ENCODE data around the gene RBM39. TPM values are rescaled to one million over a fixed set of nuclear protein-coding genes. Genes with fewer than 3 reads are reported as not detected.

The RBM39 gene
- total RNA-seq, 1 experiment from 2014 or later: 341 TPM

- Histone ChIP-seq H3K9me2 (replicated peaks; ENCODE audit: low read length) (no peaks in the 10 kb centered on the region), H3K36me3 (ENCODE audit: low read depth, low read length) (peaks cover 5% of the 10 kb centered on the region; the same call in 1 of the 2 replicates), H2AFZ (ENCODE audit: low read length) (peak overlapping the region; percentile 91; the same call in 1 of the 2 replicates), H3K79me2 (ENCODE audit: low read length) (peaks cover 63% of the 10 kb centered on the region), H4K20me1 (ENCODE audit: low read length) (peaks cover 51% of the 10 kb centered on the region), H3K4me1 (ENCODE audit: insufficient read depth, low read length) (peaks cover 33% of the 10 kb centered on the region), H3K9ac (ENCODE audit: low read length) (peak overlapping the region; percentile 98), H3K27me3 (ENCODE audit: low read length) (no peaks in the 10 kb centered on the region), H3K4me3 (ENCODE audit: low read length) (peak overlapping the region; percentile 79), H3K27ac (ENCODE audit: low read length) (peak overlapping the region; percentile 76), H3K4me2 (ENCODE audit: low read length) (peak overlapping the region; percentile 97), H3K9me3 (ENCODE audit: low read length) (no peaks in the 10 kb centered on the region), H3F3A (ENCODE audit: low read length, unreplicated experiment) (no peaks in the 10 kb centered on the region)
- ATAC-seq (peak; percentile 23), DNase-seq (peak; percentile 47)
- intact Hi-C loops (cut with micrococcal nuclease): loop anchor here (1.0 to 10.0 kb wide), 2 partner anchors 44 to 149 kb away; no protein-coding TSS in a partner anchor
- TF ChIP-seq EZH2 (IDR thresholded peaks at IDR 0.05; ENCODE audit: low read length, unreplicated experiment) (no peak), CTCF (conservative IDR thresholded peaks at IDR 0.05; ENCODE audit: low read depth, low read length) (no peak), EZH2phosphoT487 (IDR thresholded peaks at IDR 0.05; ENCODE audit: borderline replicate concordance, low read length) (no peak)
- CTCF ChIA-PET: interaction anchor here (0.6 to 1.2 kb wide), 2 partner anchors 44 to 764 kb away, joined by 3 to 4 read pairs; no protein-coding TSS in a partner anchor
- POLR2A ChIA-PET (ENCODE audit: unreplicated experiment): interaction anchor here (0.5 to 0.6 kb wide), 4 partner anchors 19 to 289 kb away, joined by 3 to 6 read pairs (median 4); partner anchors contain the start of gene RBM39
- TSS peak; percentile 41 for BruUV-seq (replicated peaks)
Observed at GRCh38 chr20:35663516-35664465, 78.3 kb downstream of the RBM39 start.

- Histone ChIP-seq H3K9me3 (ENCODE audit: low read length) (no peaks in the 10 kb centered on the region), H4K20me1 (ENCODE audit: low read length) (peaks cover 60% of the 10 kb centered on the region), H2AFZ (ENCODE audit: low read length) (no peak overlapping the region), H3K4me1 (ENCODE audit: insufficient read depth, low read length) (peaks cover 33% of the 10 kb centered on the region), H3K4me2 (ENCODE audit: low read length) (peak overlapping the region; percentile 97), H3K36me3 (ENCODE audit: low read depth, low read length) (no peaks in the 10 kb centered on the region; the same call in 1 of the 2 replicates), H3K27ac (ENCODE audit: low read length) (no peak overlapping the region), H3K79me2 (ENCODE audit: low read length) (peaks cover 76% of the 10 kb centered on the region), H3K4me3 (ENCODE audit: low read length) (peak overlapping the region; percentile 79), H3K9me2 (replicated peaks; ENCODE audit: low read length) (no peaks in the 10 kb centered on the region), H3K9ac (ENCODE audit: low read length) (peak overlapping the region; percentile 98), H3F3A (ENCODE audit: low read length, unreplicated experiment) (no peaks in the 10 kb centered on the region), H3K27me3 (ENCODE audit: low read length) (no peaks in the 10 kb centered on the region)
- TF ChIP-seq EZH2phosphoT487 (IDR thresholded peaks at IDR 0.05; ENCODE audit: borderline replicate concordance, low read length) (no peak), CTCF (conservative IDR thresholded peaks at IDR 0.05; ENCODE audit: low read depth, low read length) (no peak)
- ChIA-PET POLR2A (ENCODE audit: unreplicated experiment) (no interaction called here), CTCF (no interaction called here)
- intact Hi-C loops (cut with micrococcal nuclease): loop anchor here (10.0 kb wide), 1 partner anchor 148 kb away; no protein-coding TSS in a partner anchor
- BruUV-seq (replicated peaks): no TSS peak
- DNase-seq: peak; percentile 9
- no peak for ATAC-seq
Observed at GRCh38 chr20:35662551-35662950, 79.5 kb downstream of the RBM39 start.
